VCaP (cell line): ENCODE results near the gene NCK1.

ENCODE experiments used
- H3K27ac ChIP-seq: fragments of 450-650 bp; 2 replicates; pipeline ENCODE4 v1.5.1; 2017
- TF ChIP-seq, protein P1 (sequence below): fragments of 450-650 bp; conservative IDR thresholded peaks from 2 replicates; pipeline ENCODE4 v1.5.1; 2017; ENCODE audit warnings: mild to moderate bottlenecking, moderate library complexity

NCK1 gene

DNA sequence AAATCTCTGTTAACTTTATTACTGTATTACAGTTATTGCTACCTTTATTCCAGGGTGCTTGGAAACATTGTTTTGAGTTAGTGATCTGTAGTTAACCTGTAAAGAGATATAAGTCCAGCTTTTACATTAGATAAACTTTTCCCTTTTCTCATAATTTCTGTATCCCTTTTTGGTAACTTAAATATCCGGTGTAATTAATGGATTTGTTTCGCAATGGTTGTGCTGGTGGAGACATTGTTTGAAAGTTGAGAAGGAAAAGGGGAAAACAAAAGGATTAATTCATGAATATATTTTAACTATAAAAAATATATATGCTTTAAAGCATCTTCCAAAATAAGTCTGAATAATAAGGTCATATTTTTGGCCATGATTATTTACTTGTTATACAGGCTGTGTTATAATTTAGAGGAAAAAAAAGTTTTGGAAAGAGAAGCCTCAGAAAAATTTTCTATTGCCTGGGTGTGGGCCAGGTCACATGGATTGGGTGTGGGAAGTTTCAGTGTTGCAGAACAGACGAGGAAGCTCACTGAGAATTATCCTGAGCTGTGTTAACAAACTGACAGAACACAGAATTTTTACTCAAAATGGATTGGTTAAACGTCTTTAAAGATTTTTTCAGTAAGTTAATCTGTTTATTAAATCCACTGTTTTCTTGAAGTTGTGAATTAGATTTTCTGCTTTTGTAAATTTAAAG, 68.1 kb downstream of the NCK1 start:
- TF ChIP-seq, protein P1, sequence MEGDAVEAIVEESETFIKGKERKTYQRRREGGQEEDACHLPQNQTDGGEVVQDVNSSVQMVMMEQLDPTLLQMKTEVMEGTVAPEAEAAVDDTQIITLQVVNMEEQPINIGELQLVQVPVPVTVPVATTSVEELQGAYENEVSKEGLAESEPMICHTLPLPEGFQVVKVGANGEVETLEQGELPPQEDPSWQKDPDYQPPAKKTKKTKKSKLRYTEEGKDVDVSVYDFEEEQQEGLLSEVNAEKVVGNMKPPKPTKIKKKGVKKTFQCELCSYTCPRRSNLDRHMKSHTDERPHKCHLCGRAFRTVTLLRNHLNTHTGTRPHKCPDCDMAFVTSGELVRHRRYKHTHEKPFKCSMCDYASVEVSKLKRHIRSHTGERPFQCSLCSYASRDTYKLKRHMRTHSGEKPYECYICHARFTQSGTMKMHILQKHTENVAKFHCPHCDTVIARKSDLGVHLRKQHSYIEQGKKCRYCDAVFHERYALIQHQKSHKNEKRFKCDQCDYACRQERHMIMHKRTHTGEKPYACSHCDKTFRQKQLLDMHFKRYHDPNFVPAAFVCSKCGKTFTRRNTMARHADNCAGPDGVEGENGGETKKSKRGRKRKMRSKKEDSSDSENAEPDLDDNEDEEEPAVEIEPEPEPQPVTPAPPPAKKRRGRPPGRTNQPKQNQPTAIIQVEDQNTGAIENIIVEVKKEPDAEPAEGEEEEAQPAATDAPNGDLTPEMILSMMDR, result no peak
- no peak overlapping the region for H3K27ac ChIP-seq

DNA sequence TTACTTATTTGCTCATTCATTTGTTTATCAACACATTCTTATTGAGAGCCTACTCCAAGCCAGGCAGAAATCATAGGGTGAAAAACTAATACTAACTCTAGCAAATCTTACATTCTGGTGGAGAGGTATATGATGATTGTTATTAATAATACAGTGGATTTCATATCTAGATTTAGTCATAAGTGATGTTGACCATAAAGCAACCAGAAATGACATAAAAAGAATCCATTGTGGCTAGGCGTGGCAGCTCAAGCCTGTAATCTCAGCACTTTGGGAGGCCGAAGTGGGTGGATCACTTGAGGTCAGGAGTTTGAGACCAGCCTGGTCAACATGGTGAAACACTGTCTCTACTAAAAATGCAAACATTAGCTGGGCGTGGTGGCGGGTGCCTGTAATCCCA, 69.6 kb downstream of the NCK1 start:
- TF ChIP-seq, protein P1, result no peak

GRCh38 chr3:136932523-136932922, 70.5 kb downstream of the NCK1 start:
- TF ChIP-seq, protein P1, result no peak
- H3K27ac ChIP-seq, result no peak overlapping the region

More for the DNA sequence above, 69.6 kb downstream of the NCK1 start:
- no peak overlapping the region for H3K27ac ChIP-seq

DNA sequence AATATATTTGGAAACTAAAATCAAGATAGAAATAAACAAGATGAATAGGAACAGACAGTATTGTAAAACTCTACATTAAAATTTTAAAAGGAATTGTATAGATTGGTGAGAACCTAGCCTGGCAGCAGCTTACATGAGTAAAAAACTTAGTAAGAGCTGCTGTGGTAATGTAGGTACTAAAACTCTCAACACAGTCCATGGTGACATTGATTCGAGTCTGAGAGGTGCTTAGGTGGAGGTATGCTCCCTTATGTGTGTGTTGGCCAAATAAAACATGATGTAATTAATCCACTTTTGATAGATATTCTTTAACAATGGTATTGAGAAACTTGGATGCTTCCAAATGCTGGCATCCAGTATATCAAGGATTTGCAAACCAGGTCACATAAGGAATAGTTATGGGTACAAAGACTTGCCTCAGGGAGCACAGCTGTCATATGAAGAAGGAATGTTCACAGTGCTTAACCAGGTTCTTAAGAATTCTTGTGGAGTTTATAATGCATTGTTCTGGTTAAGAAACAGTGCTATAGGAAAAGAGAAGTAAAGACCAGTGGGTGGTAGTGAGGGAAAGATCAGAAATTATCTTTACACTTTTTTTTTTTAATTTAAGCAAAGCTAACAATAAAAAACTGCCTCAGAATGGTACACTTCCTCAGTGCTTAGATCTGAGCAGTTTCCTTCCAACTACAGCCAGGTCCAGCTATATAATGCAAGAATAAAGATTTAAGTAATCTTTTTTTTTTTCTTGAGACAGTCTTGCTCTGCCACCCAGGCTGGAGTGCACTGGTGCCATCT, 71.2 kb downstream of the NCK1 start:
- H3K27ac ChIP-seq, result no peak overlapping the region
- TF ChIP-seq, protein P1, result no peak

DNA sequence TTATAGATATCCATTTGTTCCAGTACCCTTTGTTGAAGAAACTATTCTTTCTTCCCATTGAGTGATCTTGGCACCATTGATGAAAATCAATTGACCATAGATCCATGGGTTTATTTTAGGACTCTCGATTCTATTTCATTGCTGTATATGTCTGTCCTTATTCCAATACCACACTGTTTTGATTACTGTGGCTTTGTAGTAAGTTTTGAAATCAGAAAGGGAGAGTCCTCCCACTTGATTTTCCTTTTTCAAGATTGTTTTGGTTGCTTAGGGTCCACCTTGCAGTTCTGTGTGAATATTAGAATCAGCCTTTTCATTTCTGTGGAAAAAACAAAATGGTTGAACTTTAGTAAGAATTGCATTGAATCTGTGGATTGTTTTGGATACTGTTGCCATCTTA, 75.2 kb downstream of the NCK1 start:
- TF ChIP-seq, protein P1, result no peak
- H3K27ac ChIP-seq, result no peak overlapping the region

- TF ChIP-seq, protein P1, result no peak
- no peak overlapping the region for H3K27ac ChIP-seq
Measured at GRCh38 chr3:136937851-136938250, 75.8 kb downstream of the NCK1 start.

DNA sequence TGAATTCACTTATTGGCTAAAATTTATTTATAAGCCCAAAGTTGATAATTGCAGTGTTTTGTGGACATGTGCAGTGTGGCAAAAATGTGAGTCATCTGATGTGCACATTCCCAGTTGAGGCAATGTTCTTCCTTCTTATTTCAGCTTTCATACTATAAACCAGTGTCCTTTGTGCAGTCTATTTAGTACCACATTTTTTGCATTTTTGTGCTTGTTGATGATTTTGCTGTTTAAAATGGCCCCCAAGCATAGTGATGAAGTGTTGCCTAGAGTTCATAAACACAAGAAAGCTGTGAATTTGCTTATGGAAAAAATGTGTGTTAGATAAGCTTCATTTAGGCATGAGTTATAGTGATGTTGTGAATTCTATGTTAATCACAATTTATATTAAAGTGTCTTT, 76.3 kb downstream of the NCK1 start:
- TF ChIP-seq, protein P1, result no peak
- no peak overlapping the region for H3K27ac ChIP-seq
